SK-N-SH treated with all-trans-retinoic acid at 6 μM for 48 hours (cell line): ENCODE measurements around the gene WTAP.

Source experiments
- ESRRG ChIP-seq: fragments of 250-450 bp; sonication (Bioruptor Pico); IDR thresholded peaks from 2 replicates; pipeline ENCODE4 v1.6.1; 2021; ENCODE audit warnings: mild to moderate bottlenecking
- OSR1 ChIP-seq: fragments of 250-450 bp; sonication (Bioruptor Pico); IDR thresholded peaks from 2 replicates; pipeline ENCODE4 v1.8.0; 2022; ENCODE audit warnings: moderate library complexity, mild to moderate bottlenecking, inconsistent platforms
- PPARA ChIP-seq: fragments of 250-450 bp; sonication (Bioruptor Pico); IDR thresholded peaks from 2 replicates; pipeline ENCODE4 v1.5.0; 2020; ENCODE audit warnings: mild to moderate bottlenecking, borderline replicate concordance
- ZNF8 ChIP-seq: fragments of 450-650 bp; formaldehyde crosslinking; IDR thresholded peaks from 2 replicates; pipeline ENCODE4 v1.5.0; 2020; ENCODE audit warnings: mild to moderate bottlenecking, moderate library complexity

DNA sequence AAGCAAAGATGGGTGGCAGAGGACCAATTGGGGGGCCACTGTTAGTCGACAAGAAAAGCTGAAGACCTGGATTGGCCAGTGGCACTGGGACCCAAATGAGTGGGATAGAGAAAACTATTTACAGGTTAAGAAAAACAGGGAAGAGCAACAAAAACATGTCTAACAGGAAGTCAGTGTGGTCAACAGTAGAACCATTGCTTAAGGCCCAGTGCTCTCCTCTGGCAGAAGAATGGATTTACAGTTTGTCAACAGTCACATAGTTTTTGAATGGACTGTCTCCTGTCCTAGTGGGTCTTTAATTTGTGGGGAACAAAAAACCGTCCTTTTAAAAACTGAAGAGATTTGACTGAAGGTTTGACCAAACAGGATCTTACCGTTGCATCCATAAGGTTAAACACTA is 12.1 kb upstream of the WTAP start:
- TF ChIP-seq PPARA = no peak
- TF ChIP-seq ZNF8 = no peak
- no peak for TF ChIP-seq OSR1
- no peak for TF ChIP-seq ESRRG (CRISPR knock-in tag)
